Measurements from ENCODE around the gene IFIH1. TPM values are rescaled to one million over a fixed set of nuclear protein-coding genes. Genes with fewer than 3 reads are reported as not detected.
A peak's percentile ranks its signal among the peaks of the same experiment; 100 is the strongest.

The IFIH1 gene
- total RNA-seq, 1 donor from 2014 or later, result 10.4 TPM

GRCh38 chr2:162328424-162329157, 10.1 kb upstream of the IFIH1 start:
- no peaks in the 10 kb centered on the region for H3K36me3 Mint-ChIP-seq
- TF ChIP-seq CTCF (conservative IDR thresholded peaks at IDR 0.05), result no peak
- H3K27me3 Mint-ChIP-seq, result no peaks in the 10 kb centered on the region
- H3K4me3 Mint-ChIP-seq, result no peak overlapping the region
- H3K4me1 Mint-ChIP-seq (ENCODE audit: unreplicated experiment), result no peaks in the 10 kb centered on the region
- DNase-seq (ENCODE audit: extremely low spot score, unreplicated experiment), result no peak
- H3K27ac Mint-ChIP-seq, result no peak overlapping the region
- no peaks in the 10 kb centered on the region for H3K9me3 Mint-ChIP-seq

- H3K9me3 Mint-ChIP-seq, result no peaks in the 10 kb centered on the region
- TF ChIP-seq CTCF (conservative IDR thresholded peaks at IDR 0.05), result no peak
- H3K36me3 Mint-ChIP-seq, result no peaks in the 10 kb centered on the region
- no peak overlapping the region for H3K27ac Mint-ChIP-seq
- no peaks in the 10 kb centered on the region for H3K27me3 Mint-ChIP-seq
- H3K4me1 Mint-ChIP-seq (ENCODE audit: unreplicated experiment), result no peaks in the 10 kb centered on the region
- DNase-seq (ENCODE audit: extremely low spot score, unreplicated experiment), result no peak
- no peak overlapping the region for H3K4me3 Mint-ChIP-seq
Measured at GRCh38 chr2:162327806-162328205, 9.3 kb upstream of the IFIH1 start.

GRCh38 chr2:162327134-162327769, 8.8 kb upstream of the IFIH1 start:
- Mint-ChIP-seq H3K27me3 (no peaks in the 10 kb centered on the region), H3K4me1 (ENCODE audit: unreplicated experiment) (no peaks in the 10 kb centered on the region), H3K4me3 (no peak overlapping the region), H3K27ac (no peak overlapping the region), H3K36me3 (no peaks in the 10 kb centered on the region), H3K9me3 (no peaks in the 10 kb centered on the region)
- TF ChIP-seq CTCF (conservative IDR thresholded peaks at IDR 0.05), result peak; percentile 72
- DNase-seq (ENCODE audit: extremely low spot score, unreplicated experiment), result no peak

- no peak for DNase-seq (ENCODE audit: extremely low spot score, unreplicated experiment)
- no peak overlapping the region for H3K4me3 Mint-ChIP-seq
- H3K36me3 Mint-ChIP-seq, result no peaks in the 10 kb centered on the region
- no peak overlapping the region for H3K27ac Mint-ChIP-seq
- H3K27me3 Mint-ChIP-seq, result no peaks in the 10 kb centered on the region
- no peaks in the 10 kb centered on the region for H3K4me1 Mint-ChIP-seq (ENCODE audit: unreplicated experiment)
- no peaks in the 10 kb centered on the region for H3K9me3 Mint-ChIP-seq
- TF ChIP-seq CTCF (conservative IDR thresholded peaks at IDR 0.05), result no peak
Measured at GRCh38 chr2:162324953-162325352, 6.5 kb upstream of the IFIH1 start.

- Mint-ChIP-seq H3K27me3 (peaks cover 6% of the 10 kb centered on the region), H3K4me1 (ENCODE audit: unreplicated experiment) (peaks cover 6% of the 10 kb centered on the region), H3K36me3 (no peaks in the 10 kb centered on the region), H3K27ac (peak overlapping the region; percentile 28), H3K9me3 (peaks cover 4% of the 10 kb centered on the region), H3K4me3 (no peak overlapping the region)
- TF ChIP-seq CTCF (conservative IDR thresholded peaks at IDR 0.05), result no peak
- DNase-seq (ENCODE audit: extremely low spot score, unreplicated experiment), result no peak
Measured at GRCh38 chr2:162320864-162321517, 2.5 kb upstream of the IFIH1 start.

Measured in type B pancreatic cell (in vitro differentiated cells).